ENCODE data around the gene CCNY.

The CCNY gene

GRCh38 chr10:35316218-35316967 lies 19.9 kb upstream of the CCNY start:
- 96% methylated on average over 4 of the region's 4 CpGs for WGBS
- no peak overlapping the region for H3K4me3 ChIP-seq (ENCODE audit: low read length)
- no peak overlapping the region for H3K9ac ChIP-seq (ENCODE audit: low read depth, low read length)
- H3K36me3 ChIP-seq (ENCODE audit: insufficient read depth, low read length) = peaks cover 6% of the 10 kb centered on the region; the same call in 1 of the 2 replicates
- H3K9me3 ChIP-seq (ENCODE audit: insufficient read depth, low read depth, low read length) = no peaks in the 10 kb centered on the region
- H3K27ac ChIP-seq (ENCODE audit: low read depth, low read length) = no peak overlapping the region
- H3K4me1 ChIP-seq (ENCODE audit: insufficient read depth, low read length) = no peaks in the 10 kb centered on the region
- no peaks in the 10 kb centered on the region for H3K27me3 ChIP-seq (ENCODE audit: insufficient read depth, low read length)

GRCh38 chr10:35318551-35318950 lies 17.8 kb upstream of the CCNY start:
- Histone ChIP-seq H3K9ac (ENCODE audit: low read depth, low read length) (no peak overlapping the region), H3K27ac (ENCODE audit: low read depth, low read length) (no peak overlapping the region), H3K27me3 (ENCODE audit: insufficient read depth, low read length) (no peaks in the 10 kb centered on the region), H3K36me3 (ENCODE audit: insufficient read depth, low read length) (peaks cover 6% of the 10 kb centered on the region; the same call in 1 of the 2 replicates), H3K9me3 (ENCODE audit: insufficient read depth, low read depth, low read length) (no peaks in the 10 kb centered on the region), H3K4me3 (ENCODE audit: low read length) (no peak overlapping the region), H3K4me1 (ENCODE audit: insufficient read depth, low read length) (no peaks in the 10 kb centered on the region)
- 88% methylated on average over 1 of the region's 4 CpGs for WGBS

GRCh38 chr10:35320341-35320740 lies 16.0 kb upstream of the CCNY start:
- Histone ChIP-seq H3K9ac (ENCODE audit: low read depth, low read length) (no peak overlapping the region), H3K4me1 (ENCODE audit: insufficient read depth, low read length) (0 out of 2 replicates have a peak, but pooled peaks cover 3% of the 10 kb centered on the region), H3K27ac (ENCODE audit: low read depth, low read length) (no peak overlapping the region), H3K36me3 (ENCODE audit: insufficient read depth, low read length) (peaks cover 2% of the 10 kb centered on the region; the same call in 1 of the 2 replicates), H3K27me3 (ENCODE audit: insufficient read depth, low read length) (no peaks in the 10 kb centered on the region), H3K4me3 (ENCODE audit: low read length) (no peak overlapping the region), H3K9me3 (ENCODE audit: insufficient read depth, low read depth, low read length) (no peaks in the 10 kb centered on the region)
- WGBS = 73% methylated on average over 1 of the region's 1 CpG

- 0 out of 2 replicates have a peak, but pooled peaks cover 3% of the 10 kb centered on the region for H3K4me1 ChIP-seq (ENCODE audit: insufficient read depth, low read length)
- no peak overlapping the region for H3K9ac ChIP-seq (ENCODE audit: low read depth, low read length)
- H3K27me3 ChIP-seq (ENCODE audit: insufficient read depth, low read length) = no peaks in the 10 kb centered on the region
- no peaks in the 10 kb centered on the region; the same call in 1 of the 2 replicates for H3K36me3 ChIP-seq (ENCODE audit: insufficient read depth, low read length)
- WGBS = 94% methylated on average over 5 of the region's 5 CpGs
- no peaks in the 10 kb centered on the region for H3K9me3 ChIP-seq (ENCODE audit: insufficient read depth, low read depth, low read length)
- no peak overlapping the region for H3K4me3 ChIP-seq (ENCODE audit: low read length)
- no peak overlapping the region for H3K27ac ChIP-seq (ENCODE audit: low read depth, low read length)
Observed at GRCh38 chr10:35322636-35323035, 13.7 kb upstream of the CCNY start.

GRCh38 chr10:35324196-35324595 lies 12.1 kb upstream of the CCNY start:
- no peaks in the 10 kb centered on the region; the same call in 1 of the 2 replicates for H3K36me3 ChIP-seq (ENCODE audit: insufficient read depth, low read length)
- no CpG with 5 or more reads among the region's 3 CpGs for WGBS
- H3K27ac ChIP-seq (ENCODE audit: low read depth, low read length) = no peak overlapping the region

GRCh38 chr10:35326466-35327235 lies 9.7 kb upstream of the CCNY start:
- Histone ChIP-seq H3K27ac (ENCODE audit: low read depth, low read length) (no peak overlapping the region), H3K4me3 (ENCODE audit: low read length) (no peak overlapping the region), H3K9me3 (ENCODE audit: insufficient read depth, low read depth, low read length) (no peaks in the 10 kb centered on the region), H3K4me1 (ENCODE audit: insufficient read depth, low read length) (peaks cover 13% of the 10 kb centered on the region; the same call in 1 of the 2 replicates), H3K9ac (ENCODE audit: low read depth, low read length) (no peak overlapping the region), H3K36me3 (ENCODE audit: insufficient read depth, low read length) (no peaks in the 10 kb centered on the region), H3K27me3 (ENCODE audit: insufficient read depth, low read length) (no peaks in the 10 kb centered on the region)
- WGBS = 94% methylated on average over 8 of the region's 9 CpGs

More at GRCh38 chr10:35324196-35324595, 12.1 kb upstream of the CCNY start:
- H3K4me3 ChIP-seq (ENCODE audit: low read length) = no peak overlapping the region
- 0 out of 2 replicates have a peak, but pooled peaks cover 3% of the 10 kb centered on the region for H3K4me1 ChIP-seq (ENCODE audit: insufficient read depth, low read length)
- no peaks in the 10 kb centered on the region for H3K27me3 ChIP-seq (ENCODE audit: insufficient read depth, low read length)
- H3K9ac ChIP-seq (ENCODE audit: low read depth, low read length) = no peak overlapping the region
- no peaks in the 10 kb centered on the region for H3K9me3 ChIP-seq (ENCODE audit: insufficient read depth, low read depth, low read length)

GRCh38 chr10:35327790-35328403 lies 8.4 kb upstream of the CCNY start:
- H3K27ac ChIP-seq (ENCODE audit: low read depth, low read length) = no peak overlapping the region

GRCh38 chr10:35328404-35329037 lies 7.8 kb upstream of the CCNY start:
- WGBS = 98% methylated on average over 2 of the region's 2 CpGs
- Histone ChIP-seq H3K9ac (ENCODE audit: low read depth, low read length) (no peak overlapping the region), H3K4me1 (ENCODE audit: insufficient read depth, low read length) (peaks cover 13% of the 10 kb centered on the region; the same call in 1 of the 2 replicates), H3K36me3 (ENCODE audit: insufficient read depth, low read length) (peaks cover 6% of the 10 kb centered on the region), H3K4me3 (ENCODE audit: low read length) (no peak overlapping the region), H3K9me3 (ENCODE audit: insufficient read depth, low read depth, low read length) (no peaks in the 10 kb centered on the region), H3K27me3 (ENCODE audit: insufficient read depth, low read length) (no peaks in the 10 kb centered on the region), H3K27ac (ENCODE audit: low read depth, low read length) (no peak overlapping the region)

More at GRCh38 chr10:35327790-35328403, 8.4 kb upstream of the CCNY start:
- H3K4me3 ChIP-seq (ENCODE audit: low read length) = no peak overlapping the region
- WGBS = 89% methylated on average over 7 of the region's 7 CpGs
- peaks cover 2% of the 10 kb centered on the region; the same call in 1 of the 2 replicates for H3K36me3 ChIP-seq (ENCODE audit: insufficient read depth, low read length)
- no peak overlapping the region for H3K9ac ChIP-seq (ENCODE audit: low read depth, low read length)
- no peaks in the 10 kb centered on the region for H3K9me3 ChIP-seq (ENCODE audit: insufficient read depth, low read depth, low read length)
- H3K27me3 ChIP-seq (ENCODE audit: insufficient read depth, low read length) = no peaks in the 10 kb centered on the region
- peaks cover 13% of the 10 kb centered on the region; the same call in 1 of the 2 replicates for H3K4me1 ChIP-seq (ENCODE audit: insufficient read depth, low read length)

GRCh38 chr10:35329520-35329919 lies 6.8 kb upstream of the CCNY start:
- H3K27ac ChIP-seq (ENCODE audit: low read depth, low read length) = peak overlapping the region; percentile 15; the same call in 1 of the 2 replicates
- no peak overlapping the region for H3K9ac ChIP-seq (ENCODE audit: low read depth, low read length)
- H3K27me3 ChIP-seq (ENCODE audit: insufficient read depth, low read length) = no peaks in the 10 kb centered on the region
- WGBS = 48% methylated on average over 4 of the region's 4 CpGs
- no peak overlapping the region for H3K4me3 ChIP-seq (ENCODE audit: low read length)
- H3K36me3 ChIP-seq (ENCODE audit: insufficient read depth, low read length) = peaks cover 12% of the 10 kb centered on the region
- peaks cover 10% of the 10 kb centered on the region; the same call in 1 of the 2 replicates for H3K4me1 ChIP-seq (ENCODE audit: insufficient read depth, low read length)
- no peaks in the 10 kb centered on the region for H3K9me3 ChIP-seq (ENCODE audit: insufficient read depth, low read depth, low read length)

- Histone ChIP-seq H3K9me3 (ENCODE audit: insufficient read depth, low read depth, low read length) (no peaks in the 10 kb centered on the region), H3K9ac (ENCODE audit: low read depth, low read length) (no peak overlapping the region), H3K4me1 (ENCODE audit: insufficient read depth, low read length) (peaks cover 15% of the 10 kb centered on the region), H3K27me3 (ENCODE audit: insufficient read depth, low read length) (no peaks in the 10 kb centered on the region), H3K27ac (ENCODE audit: low read depth, low read length) (no peak overlapping the region), H3K4me3 (ENCODE audit: low read length) (no peak overlapping the region), H3K36me3 (ENCODE audit: insufficient read depth, low read length) (peaks cover 12% of the 10 kb centered on the region)
- WGBS = 96% methylated on average over 6 of the region's 6 CpGs
Observed at GRCh38 chr10:35331894-35332640, 4.2 kb upstream of the CCNY start.
